SK-N-SH treated with all-trans-retinoic acid at 6 μM for 48 hours (cell line): Measurements from ENCODE around the gene SPSB2.

Experiments
- ARNTL ChIP-seq: fragments of 450-650 bp; formaldehyde crosslinking; IDR thresholded peaks from 2 replicates; pipeline ENCODE4 v1.5.0; 2020; ENCODE audit warnings: low read depth, mild to moderate bottlenecking, moderate library complexity, borderline replicate concordance
- CREB5 ChIP-seq: fragments of 250-450 bp; sonication (Bioruptor Pico); IDR thresholded peaks from 2 replicates; pipeline ENCODE4 v1.5.1; 2020; ENCODE audit warnings: low read depth, mild to moderate bottlenecking, moderate library complexity
- GLIS3 ChIP-seq: fragments of 250-450 bp; sonication (Bioruptor Pico); IDR thresholded peaks from 2 replicates; pipeline ENCODE4 v1.5.0; 2020; ENCODE audit warnings: mild to moderate bottlenecking, moderate library complexity
- OSR1 ChIP-seq: fragments of 250-450 bp; sonication (Bioruptor Pico); IDR thresholded peaks from 2 replicates; pipeline ENCODE4 v1.8.0; 2022; ENCODE audit warnings: moderate library complexity, mild to moderate bottlenecking, inconsistent platforms
- PPARA ChIP-seq: fragments of 250-450 bp; sonication (Bioruptor Pico); IDR thresholded peaks from 2 replicates; pipeline ENCODE4 v1.5.0; 2020; ENCODE audit warnings: mild to moderate bottlenecking, borderline replicate concordance
- TOX ChIP-seq: fragments of 250-450 bp; sonication (Bioruptor Pico); IDR thresholded peaks from 2 replicates; pipeline ENCODE4 v1.8.0; 2021; ENCODE audit warnings: mild to moderate bottlenecking, moderate library complexity, borderline replicate concordance
- TSHZ2 ChIP-seq: fragments of 250-450 bp; sonication (Bioruptor Pico); IDR thresholded peaks from 2 replicates; pipeline ENCODE4 v1.5.0; 2020; ENCODE audit warnings: mild to moderate bottlenecking, moderate library complexity
- ZFP3 ChIP-seq: fragments of 250-450 bp; sonication (Bioruptor Pico); IDR thresholded peaks from 2 replicates; pipeline ENCODE4 v1.5.0; 2020; ENCODE audit warnings: mild to moderate bottlenecking, moderate library complexity
- ZNF70 ChIP-seq: fragments of 450-650 bp; formaldehyde crosslinking; IDR thresholded peaks from 2 replicates; pipeline ENCODE4 v1.5.0; 2020; ENCODE audit warnings: mild to moderate bottlenecking, moderate library complexity
- ZNF8 ChIP-seq: fragments of 450-650 bp; formaldehyde crosslinking; IDR thresholded peaks from 2 replicates; pipeline ENCODE4 v1.5.0; 2020; ENCODE audit warnings: mild to moderate bottlenecking, moderate library complexity
- TF ChIP-seq, protein P1 (sequence below): fragments of 250-450 bp; sonication (Bioruptor Pico); IDR thresholded peaks from 2 replicates; pipeline ENCODE4 v1.8.0; 2021; ENCODE audit warnings: low read depth, mild to moderate bottlenecking, moderate library complexity, borderline replicate concordance
- TF ChIP-seq, protein P2 (sequence below): fragments of 250-450 bp; sonication (Bioruptor Pico); IDR thresholded peaks from 2 replicates; pipeline ENCODE4 v1.8.0; 2020; ENCODE audit warnings: mild to moderate bottlenecking, moderate library complexity, borderline replicate concordance
- TF ChIP-seq, protein P3 (sequence below): fragments of 250-450 bp; sonication (Bioruptor Pico); IDR thresholded peaks from 2 replicates; pipeline ENCODE4 v1.5.1; 2021; ENCODE audit warnings: mild to moderate bottlenecking, moderate library complexity

- TF ChIP-seq ZNF70 (CRISPR knock-in tag), result no peak
- TF ChIP-seq, protein P1, sequence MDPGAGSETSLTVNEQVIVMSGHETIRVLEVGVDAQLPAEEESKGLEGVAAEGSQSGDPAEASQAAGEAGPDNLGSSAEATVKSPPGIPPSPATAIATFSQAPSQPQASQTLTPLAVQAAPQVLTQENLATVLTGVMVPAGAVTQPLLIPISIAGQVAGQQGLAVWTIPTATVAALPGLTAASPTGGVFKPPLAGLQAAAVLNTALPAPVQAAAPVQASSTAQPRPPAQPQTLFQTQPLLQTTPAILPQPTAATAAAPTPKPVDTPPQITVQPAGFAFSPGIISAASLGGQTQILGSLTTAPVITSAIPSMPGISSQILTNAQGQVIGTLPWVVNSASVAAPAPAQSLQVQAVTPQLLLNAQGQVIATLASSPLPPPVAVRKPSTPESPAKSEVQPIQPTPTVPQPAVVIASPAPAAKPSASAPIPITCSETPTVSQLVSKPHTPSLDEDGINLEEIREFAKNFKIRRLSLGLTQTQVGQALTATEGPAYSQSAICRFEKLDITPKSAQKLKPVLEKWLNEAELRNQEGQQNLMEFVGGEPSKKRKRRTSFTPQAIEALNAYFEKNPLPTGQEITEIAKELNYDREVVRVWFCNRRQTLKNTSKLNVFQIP (CRISPR knock-in tag), result no peak
- TF ChIP-seq PPARA (CRISPR knock-in tag), result no peak
- no peak for TF ChIP-seq OSR1 (CRISPR knock-in tag)
- no peak for TF ChIP-seq CREB5 (CRISPR knock-in tag)
- no peak for TF ChIP-seq GLIS3 (CRISPR knock-in tag)
- TF ChIP-seq ARNTL (CRISPR knock-in tag), result no peak
- TF ChIP-seq, protein P2, sequence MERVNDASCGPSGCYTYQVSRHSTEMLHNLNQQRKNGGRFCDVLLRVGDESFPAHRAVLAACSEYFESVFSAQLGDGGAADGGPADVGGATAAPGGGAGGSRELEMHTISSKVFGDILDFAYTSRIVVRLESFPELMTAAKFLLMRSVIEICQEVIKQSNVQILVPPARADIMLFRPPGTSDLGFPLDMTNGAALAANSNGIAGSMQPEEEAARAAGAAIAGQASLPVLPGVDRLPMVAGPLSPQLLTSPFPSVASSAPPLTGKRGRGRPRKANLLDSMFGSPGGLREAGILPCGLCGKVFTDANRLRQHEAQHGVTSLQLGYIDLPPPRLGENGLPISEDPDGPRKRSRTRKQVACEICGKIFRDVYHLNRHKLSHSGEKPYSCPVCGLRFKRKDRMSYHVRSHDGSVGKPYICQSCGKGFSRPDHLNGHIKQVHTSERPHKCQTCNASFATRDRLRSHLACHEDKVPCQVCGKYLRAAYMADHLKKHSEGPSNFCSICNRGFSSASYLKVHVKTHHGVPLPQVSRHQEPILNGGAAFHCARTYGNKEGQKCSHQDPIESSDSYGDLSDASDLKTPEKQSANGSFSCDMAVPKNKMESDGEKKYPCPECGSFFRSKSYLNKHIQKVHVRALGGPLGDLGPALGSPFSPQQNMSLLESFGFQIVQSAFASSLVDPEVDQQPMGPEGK (CRISPR knock-in tag), result no peak
- no peak for TF ChIP-seq TOX
- no peak for TF ChIP-seq ZFP3
- no peak for TF ChIP-seq TSHZ2 (CRISPR knock-in tag)
- TF ChIP-seq, protein P3, sequence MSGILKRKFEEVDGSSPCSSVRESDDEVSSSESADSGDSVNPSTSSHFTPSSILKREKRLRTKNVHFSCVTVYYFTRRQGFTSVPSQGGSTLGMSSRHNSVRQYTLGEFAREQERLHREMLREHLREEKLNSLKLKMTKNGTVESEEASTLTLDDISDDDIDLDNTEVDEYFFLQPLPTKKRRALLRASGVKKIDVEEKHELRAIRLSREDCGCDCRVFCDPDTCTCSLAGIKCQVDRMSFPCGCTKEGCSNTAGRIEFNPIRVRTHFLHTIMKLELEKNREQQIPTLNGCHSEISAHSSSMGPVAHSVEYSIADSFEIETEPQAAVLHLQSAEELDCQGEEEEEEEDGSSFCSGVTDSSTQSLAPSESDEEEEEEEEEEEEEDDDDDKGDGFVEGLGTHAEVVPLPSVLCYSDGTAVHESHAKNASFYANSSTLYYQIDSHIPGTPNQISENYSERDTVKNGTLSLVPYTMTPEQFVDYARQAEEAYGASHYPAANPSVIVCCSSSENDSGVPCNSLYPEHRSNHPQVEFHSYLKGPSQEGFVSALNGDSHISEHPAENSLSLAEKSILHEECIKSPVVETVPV (CRISPR knock-in tag), result no peak
- no peak for TF ChIP-seq ZNF8 (CRISPR knock-in tag)
Observed at GRCh38 chr12:6834873-6835272, 38.2 kb downstream of the SPSB2 start.
